Measurements from ENCODE around the gene GLRB.

Gene GLRB

DNA sequence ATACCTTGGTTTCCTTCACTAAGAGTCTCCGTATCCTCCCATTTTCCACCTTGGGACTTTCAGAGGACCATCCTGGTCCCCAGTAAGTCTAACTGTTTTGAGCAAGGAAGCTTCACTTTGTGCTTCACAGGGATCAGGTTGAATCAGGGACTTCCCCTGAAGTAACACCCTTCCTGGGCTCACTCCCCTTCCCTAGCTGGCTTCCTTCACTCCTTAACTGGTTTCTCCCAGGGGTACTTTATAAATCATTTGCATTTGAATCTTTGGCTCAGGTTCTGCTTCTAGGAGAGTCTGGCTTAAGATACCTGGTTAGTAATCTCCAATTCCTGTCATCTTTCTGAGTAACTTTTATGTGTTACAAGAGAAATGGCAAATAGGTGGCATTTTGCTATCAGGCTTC is 120.1 kb downstream of the GLRB start:
- TF ChIP-seq, protein P1, sequence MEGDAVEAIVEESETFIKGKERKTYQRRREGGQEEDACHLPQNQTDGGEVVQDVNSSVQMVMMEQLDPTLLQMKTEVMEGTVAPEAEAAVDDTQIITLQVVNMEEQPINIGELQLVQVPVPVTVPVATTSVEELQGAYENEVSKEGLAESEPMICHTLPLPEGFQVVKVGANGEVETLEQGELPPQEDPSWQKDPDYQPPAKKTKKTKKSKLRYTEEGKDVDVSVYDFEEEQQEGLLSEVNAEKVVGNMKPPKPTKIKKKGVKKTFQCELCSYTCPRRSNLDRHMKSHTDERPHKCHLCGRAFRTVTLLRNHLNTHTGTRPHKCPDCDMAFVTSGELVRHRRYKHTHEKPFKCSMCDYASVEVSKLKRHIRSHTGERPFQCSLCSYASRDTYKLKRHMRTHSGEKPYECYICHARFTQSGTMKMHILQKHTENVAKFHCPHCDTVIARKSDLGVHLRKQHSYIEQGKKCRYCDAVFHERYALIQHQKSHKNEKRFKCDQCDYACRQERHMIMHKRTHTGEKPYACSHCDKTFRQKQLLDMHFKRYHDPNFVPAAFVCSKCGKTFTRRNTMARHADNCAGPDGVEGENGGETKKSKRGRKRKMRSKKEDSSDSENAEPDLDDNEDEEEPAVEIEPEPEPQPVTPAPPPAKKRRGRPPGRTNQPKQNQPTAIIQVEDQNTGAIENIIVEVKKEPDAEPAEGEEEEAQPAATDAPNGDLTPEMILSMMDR (IDR thresholded peaks at IDR 0.05; ENCODE audit: low read depth, low read length, missing control alignments) = no peak
- DNase-seq (ENCODE audit: low read depth) = no peak
- no peak overlapping the region for H3K4me3 ChIP-seq (ENCODE audit: low read depth, low read length)

DNA sequence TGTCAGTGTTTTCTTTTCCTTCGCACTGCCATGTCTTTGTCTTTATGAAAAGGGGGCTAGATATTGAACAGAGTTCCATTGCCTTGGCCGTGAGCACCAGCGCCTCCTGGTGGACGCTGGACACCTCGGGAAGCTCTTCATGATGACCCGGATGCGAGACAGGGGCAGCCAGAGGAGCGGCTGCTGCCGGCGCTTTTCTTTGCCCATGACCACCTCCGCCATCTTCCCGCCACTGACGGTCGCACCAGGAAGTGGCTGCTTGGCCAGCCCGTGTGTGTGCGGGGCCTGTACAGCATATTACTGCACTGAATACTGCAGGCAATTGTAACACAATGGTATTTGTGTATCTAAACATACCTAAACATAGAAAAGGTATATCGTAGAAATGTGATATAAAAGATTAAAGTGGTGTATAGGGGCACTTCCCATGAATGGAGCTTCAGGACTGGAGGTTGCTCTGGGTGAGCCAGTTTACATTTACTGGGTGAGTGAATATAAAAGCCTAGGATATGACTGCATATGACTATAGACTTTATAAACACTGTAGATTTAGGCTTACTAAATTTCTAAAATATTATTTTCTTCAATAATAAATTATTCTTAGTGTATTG is 128.8 kb downstream of the GLRB start:
- no peak for DNase-seq (ENCODE audit: low read depth)
- TF ChIP-seq, protein P1 (IDR thresholded peaks at IDR 0.05; ENCODE audit: low read depth, low read length, missing control alignments) = peak; percentile 67
- no peak overlapping the region for H3K4me3 ChIP-seq (ENCODE audit: low read depth, low read length)

DNA sequence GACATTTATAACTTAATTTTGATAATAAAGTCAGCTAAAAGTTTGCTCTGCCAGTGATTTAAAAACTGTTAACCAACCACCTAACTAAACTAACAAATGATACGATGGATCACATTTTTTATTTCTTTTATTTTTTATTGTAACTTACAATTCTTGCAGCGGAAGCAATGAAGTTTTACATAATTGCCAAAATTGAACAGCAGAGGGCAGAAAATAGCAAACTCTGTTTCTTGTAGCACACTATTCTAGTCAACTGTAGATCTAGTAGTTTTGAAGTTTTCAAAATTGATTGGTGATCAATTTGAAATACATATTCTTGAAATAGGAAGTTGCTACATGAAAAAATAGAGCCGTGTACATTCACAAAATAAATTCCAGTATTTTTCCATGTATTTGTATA is 141.8 kb downstream of the GLRB start:
- TF ChIP-seq, protein P1 (IDR thresholded peaks at IDR 0.05; ENCODE audit: low read depth, low read length, missing control alignments) = peak; percentile 18
- no peak for DNase-seq (ENCODE audit: low read depth)
- no peak overlapping the region for H3K4me3 ChIP-seq (ENCODE audit: low read depth, low read length)

- TF ChIP-seq, protein P1 (IDR thresholded peaks at IDR 0.05; ENCODE audit: low read depth, low read length, missing control alignments) = no peak
- no peak overlapping the region for H3K4me3 ChIP-seq (ENCODE audit: low read depth, low read length)
- no peak for DNase-seq (ENCODE audit: low read depth)
These were observed 143.9 kb downstream of the GLRB start for GRCh38 chr4:157219711-157220370.

DNA sequence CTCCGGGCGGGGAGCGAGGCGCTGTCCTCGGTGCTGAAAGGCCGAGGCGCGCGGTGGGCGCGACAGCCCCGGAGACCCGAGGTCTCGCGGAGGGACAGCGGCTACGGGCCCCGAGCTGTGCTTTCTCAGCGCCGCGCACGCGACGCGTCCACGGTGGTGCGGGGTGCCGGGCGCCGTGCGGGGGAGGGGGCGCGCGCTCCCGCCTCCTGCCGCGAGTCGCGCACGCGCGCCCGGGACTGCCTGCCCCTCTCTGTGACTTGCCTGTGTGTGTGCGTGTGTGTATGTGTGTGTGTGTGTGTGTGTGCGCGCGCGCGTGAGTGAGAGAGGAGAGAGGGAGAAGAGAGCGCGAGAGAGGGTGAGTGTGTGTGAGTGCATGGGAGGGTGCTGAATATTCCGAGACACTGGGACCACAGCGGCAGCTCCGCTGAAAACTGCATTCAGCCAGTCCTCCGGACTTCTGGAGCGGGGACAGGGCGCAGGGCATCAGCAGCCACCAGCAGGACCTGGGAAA is 144.5 kb downstream of the GLRB start, which contains the start of gene GRIA2:
GRIA2 (plus strand) TSS at position 358 of the 511 bp plus-strand sequence. CDS start 315 bp downstream, outside the sequence.
- TF ChIP-seq, protein P1 (IDR thresholded peaks at IDR 0.05; ENCODE audit: low read depth, low read length, missing control alignments) = no peak
- no peak within 1 kb of the TSS for H3K4me3 ChIP-seq (ENCODE audit: low read depth, low read length)
- DNase-seq (ENCODE audit: low read depth) = no peak

DNA sequence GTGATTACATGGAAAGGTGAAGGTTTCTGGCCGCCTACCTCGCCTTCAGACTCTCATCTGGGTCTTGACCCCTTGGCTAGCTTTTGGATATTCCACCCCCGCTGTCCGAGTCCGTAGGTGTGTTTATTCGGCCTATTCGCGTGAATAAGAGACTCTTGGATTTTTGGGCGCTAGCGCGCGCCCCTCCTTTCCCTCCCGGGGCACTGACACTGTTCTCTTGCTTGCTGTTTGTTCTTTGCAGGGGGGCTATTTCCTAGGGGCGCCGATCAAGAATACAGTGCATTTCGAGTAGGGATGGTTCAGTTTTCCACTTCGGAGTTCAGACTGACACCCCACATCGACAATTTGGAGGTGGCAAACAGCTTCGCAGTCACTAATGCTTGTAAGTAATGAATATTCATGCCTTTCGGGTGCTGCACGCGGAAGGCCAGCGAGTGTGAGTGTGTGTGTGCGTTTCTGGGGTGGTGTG is 145.5 kb downstream of the GLRB start:
- DNase-seq (ENCODE audit: low read depth) = no peak
- TF ChIP-seq, protein P1 (IDR thresholded peaks at IDR 0.05; ENCODE audit: low read depth, low read length, missing control alignments) = no peak
- H3K4me3 ChIP-seq (ENCODE audit: low read depth, low read length) = no peak overlapping the region

All from GM12864 (cell line).